Measurements from ENCODE around the gene BRD3. TPM values are rescaled to one million over a fixed set of nuclear protein-coding genes. Genes with fewer than 3 reads are reported as not detected.

The BRD3 gene
- total RNA-seq, 1 donor from 2014 or later: 90.0 TPM

DNA sequence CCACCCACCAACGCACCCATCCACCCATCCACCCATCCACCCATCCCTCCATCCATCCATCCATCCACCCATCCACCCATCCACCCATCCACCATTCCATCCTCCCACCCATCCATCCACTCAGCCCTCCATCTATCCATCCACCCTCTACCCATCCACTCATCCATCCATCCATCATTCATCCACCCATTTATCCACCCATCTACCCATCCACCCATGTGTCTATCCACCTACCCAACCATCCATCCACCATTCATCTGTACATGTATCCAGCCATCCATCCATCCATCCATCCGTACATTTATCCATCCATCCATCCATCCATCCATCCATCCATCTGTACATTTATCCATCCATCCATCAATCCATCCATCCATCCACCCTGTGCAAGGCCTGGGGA lies 64.6 kb downstream of the BRD3 start:
- no peak overlapping the region for H3K4me3 Mint-ChIP-seq
- peaks cover 15% of the 10 kb centered on the region for H3K27me3 Mint-ChIP-seq (ENCODE audit: low read depth)
- H3K9me3 Mint-ChIP-seq: no peaks in the 10 kb centered on the region
- H3K4me1 Mint-ChIP-seq: peaks cover 6% of the 10 kb centered on the region
- no peak overlapping the region for H3K27ac Mint-ChIP-seq
- TF ChIP-seq, protein P1, sequence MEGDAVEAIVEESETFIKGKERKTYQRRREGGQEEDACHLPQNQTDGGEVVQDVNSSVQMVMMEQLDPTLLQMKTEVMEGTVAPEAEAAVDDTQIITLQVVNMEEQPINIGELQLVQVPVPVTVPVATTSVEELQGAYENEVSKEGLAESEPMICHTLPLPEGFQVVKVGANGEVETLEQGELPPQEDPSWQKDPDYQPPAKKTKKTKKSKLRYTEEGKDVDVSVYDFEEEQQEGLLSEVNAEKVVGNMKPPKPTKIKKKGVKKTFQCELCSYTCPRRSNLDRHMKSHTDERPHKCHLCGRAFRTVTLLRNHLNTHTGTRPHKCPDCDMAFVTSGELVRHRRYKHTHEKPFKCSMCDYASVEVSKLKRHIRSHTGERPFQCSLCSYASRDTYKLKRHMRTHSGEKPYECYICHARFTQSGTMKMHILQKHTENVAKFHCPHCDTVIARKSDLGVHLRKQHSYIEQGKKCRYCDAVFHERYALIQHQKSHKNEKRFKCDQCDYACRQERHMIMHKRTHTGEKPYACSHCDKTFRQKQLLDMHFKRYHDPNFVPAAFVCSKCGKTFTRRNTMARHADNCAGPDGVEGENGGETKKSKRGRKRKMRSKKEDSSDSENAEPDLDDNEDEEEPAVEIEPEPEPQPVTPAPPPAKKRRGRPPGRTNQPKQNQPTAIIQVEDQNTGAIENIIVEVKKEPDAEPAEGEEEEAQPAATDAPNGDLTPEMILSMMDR (IDR thresholded peaks at IDR 0.05; ENCODE audit: unreplicated experiment): no peak
- no peaks in the 10 kb centered on the region for H3K36me3 Mint-ChIP-seq
- no peak for DNase-seq (ENCODE audit: low spot score in 2 of 2, unreplicated experiment in 2 of 2)

DNA sequence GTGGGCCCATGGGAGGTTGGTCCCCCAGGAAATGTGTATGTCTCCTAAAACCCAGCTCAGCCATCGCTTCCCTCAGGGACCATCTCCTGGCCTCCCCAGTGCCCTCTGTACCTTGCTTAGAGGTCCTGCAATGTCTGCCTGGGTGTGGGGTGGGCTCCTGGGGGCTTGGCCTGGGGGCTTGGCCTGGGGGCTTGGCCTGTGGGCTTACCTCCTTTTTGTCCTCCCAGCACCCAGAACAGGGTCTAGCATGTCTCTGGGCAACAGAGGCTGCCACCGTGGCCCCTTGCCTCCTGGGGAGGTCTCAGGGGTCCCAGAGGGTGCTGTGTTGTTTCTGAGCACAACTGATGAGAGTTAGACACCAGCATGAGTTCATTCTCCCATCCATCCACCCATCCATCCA lies 65.0 kb downstream of the BRD3 start:
- H3K4me3 Mint-ChIP-seq: no peak overlapping the region
- H3K9me3 Mint-ChIP-seq: no peaks in the 10 kb centered on the region
- TF ChIP-seq, protein P1 (IDR thresholded peaks at IDR 0.05; ENCODE audit: unreplicated experiment): no peak
- DNase-seq (ENCODE audit: low spot score in 2 of 2, unreplicated experiment in 2 of 2): no peak
- no peak overlapping the region for H3K27ac Mint-ChIP-seq
- peaks cover 15% of the 10 kb centered on the region for H3K27me3 Mint-ChIP-seq (ENCODE audit: low read depth)
- H3K36me3 Mint-ChIP-seq: no peaks in the 10 kb centered on the region
- peaks cover 6% of the 10 kb centered on the region for H3K4me1 Mint-ChIP-seq

DNA sequence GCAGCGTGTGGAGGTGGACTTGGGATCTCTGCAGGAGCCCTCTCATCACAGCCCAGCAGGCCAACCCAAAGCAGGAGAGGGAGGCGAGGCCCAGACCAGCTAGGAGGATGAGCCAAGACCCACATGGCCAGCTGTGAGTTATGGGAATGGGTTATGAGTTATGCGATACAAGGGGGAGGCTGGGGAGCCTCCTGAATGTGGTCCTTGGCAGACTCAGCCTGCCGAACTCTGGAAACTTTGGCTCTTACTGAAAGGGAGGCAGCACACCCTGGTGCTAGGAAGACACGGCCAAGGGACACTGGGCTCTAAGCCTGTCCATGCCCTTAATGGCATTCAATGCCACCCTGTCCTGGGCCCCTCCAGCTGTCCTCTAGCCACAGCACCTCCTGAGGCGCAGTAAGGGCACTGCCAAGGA lies 68.0 kb downstream of the BRD3 start:
- no peak overlapping the region for H3K27ac Mint-ChIP-seq
- no peak overlapping the region for H3K4me3 Mint-ChIP-seq
- H3K36me3 Mint-ChIP-seq: no peaks in the 10 kb centered on the region
- peaks cover 22% of the 10 kb centered on the region for H3K27me3 Mint-ChIP-seq (ENCODE audit: low read depth)
- DNase-seq (ENCODE audit: low spot score in 2 of 2, unreplicated experiment in 2 of 2): no peak
- no peaks in the 10 kb centered on the region for H3K4me1 Mint-ChIP-seq
- TF ChIP-seq, protein P1 (IDR thresholded peaks at IDR 0.05; ENCODE audit: unreplicated experiment): no peak
- H3K9me3 Mint-ChIP-seq: no peaks in the 10 kb centered on the region

- no peak overlapping the region for H3K27ac Mint-ChIP-seq
- H3K4me3 Mint-ChIP-seq: no peak overlapping the region
- H3K36me3 Mint-ChIP-seq: no peaks in the 10 kb centered on the region
- H3K4me1 Mint-ChIP-seq: peaks cover 5% of the 10 kb centered on the region
- H3K9me3 Mint-ChIP-seq: no peaks in the 10 kb centered on the region
- TF ChIP-seq, protein P1 (IDR thresholded peaks at IDR 0.05; ENCODE audit: unreplicated experiment): no peak
- no peak for DNase-seq (ENCODE audit: low spot score in 2 of 2, unreplicated experiment in 2 of 2)
- peaks cover 22% of the 10 kb centered on the region for H3K27me3 Mint-ChIP-seq (ENCODE audit: low read depth)
Measured at GRCh38 chr9:133998915-133999595, 68.8 kb downstream of the BRD3 start.

DNA sequence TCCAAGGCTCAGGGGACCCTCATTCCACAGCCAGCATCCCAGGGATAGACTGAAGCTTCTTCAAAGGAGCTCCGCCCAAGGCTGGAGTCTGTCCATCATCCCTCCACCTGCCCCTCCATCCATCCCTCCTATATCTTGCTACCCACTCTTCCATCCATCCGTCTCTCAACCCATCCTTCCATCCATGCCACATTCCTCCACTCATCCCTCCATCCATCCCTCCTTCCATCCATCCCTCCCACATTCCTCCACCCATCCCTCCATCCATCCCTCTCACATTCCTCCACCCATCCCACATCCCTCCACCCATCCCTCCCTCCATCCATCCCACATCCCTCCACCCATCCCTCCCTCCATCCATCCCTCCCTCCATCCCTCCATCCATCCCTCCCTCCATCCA lies 70.2 kb downstream of the BRD3 start:
- H3K4me3 Mint-ChIP-seq: no peak overlapping the region
- no peaks in the 10 kb centered on the region for H3K9me3 Mint-ChIP-seq
- H3K27me3 Mint-ChIP-seq (ENCODE audit: low read depth): peaks cover 20% of the 10 kb centered on the region
- no peak for DNase-seq (ENCODE audit: low spot score in 2 of 2, unreplicated experiment in 2 of 2)
- H3K27ac Mint-ChIP-seq: no peak overlapping the region
- no peaks in the 10 kb centered on the region for H3K36me3 Mint-ChIP-seq
- peaks cover 7% of the 10 kb centered on the region for H3K4me1 Mint-ChIP-seq
- TF ChIP-seq, protein P1 (IDR thresholded peaks at IDR 0.05; ENCODE audit: unreplicated experiment): no peak
